HG03520 (cell line): ENCODE data around the gene PPP2R3B.

Experiments
- ATAC-seq: cut with Tn5 transposase; IDR thresholded peaks from one replicate; pipeline ENCODE4 v1.9.1; 2021; ENCODE audit warnings: mild to moderate bottlenecking, moderate library complexity; ENCODE audit not compliant: unreplicated experiment

PPP2R3B gene

DNA sequence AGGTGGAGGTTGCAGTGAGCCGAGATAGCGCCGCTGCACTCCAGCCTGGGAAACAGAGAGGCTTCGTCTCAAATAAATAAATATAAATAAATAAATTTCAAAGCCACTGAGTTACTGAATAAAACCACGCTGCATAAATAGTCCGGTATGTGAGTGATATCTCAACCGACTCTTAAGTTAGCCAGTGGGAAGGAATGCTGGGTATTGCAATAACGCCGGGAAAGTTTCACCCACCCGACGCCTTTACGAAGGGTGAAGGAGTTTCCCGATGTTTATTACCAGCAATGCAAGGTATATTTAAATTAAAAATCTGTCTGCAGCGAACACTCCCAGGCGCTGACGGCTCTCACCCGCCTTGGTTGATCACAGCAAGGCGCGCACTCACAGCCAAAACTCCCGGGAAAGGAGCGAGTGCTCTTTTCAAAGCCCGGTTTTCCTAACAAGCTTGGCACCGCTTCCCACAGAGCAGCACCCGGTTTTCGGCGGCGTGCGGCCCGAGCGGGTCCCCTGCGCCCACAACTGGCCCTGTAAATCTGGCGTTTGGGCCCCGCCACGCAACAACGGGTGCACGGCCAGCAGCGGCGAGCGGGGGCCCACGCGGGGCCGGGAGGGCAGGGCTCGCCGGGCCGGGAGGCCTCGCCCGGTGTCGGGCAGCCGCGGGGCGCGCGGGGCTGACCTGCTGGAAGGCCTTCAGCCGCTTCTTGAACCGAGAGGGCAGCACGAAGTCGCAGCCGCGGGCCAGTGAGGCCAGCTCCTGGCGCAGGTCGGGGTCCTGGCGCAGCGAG lies 13.7 kb downstream of the PPP2R3B start:
- ATAC-seq: no peak

DNA sequence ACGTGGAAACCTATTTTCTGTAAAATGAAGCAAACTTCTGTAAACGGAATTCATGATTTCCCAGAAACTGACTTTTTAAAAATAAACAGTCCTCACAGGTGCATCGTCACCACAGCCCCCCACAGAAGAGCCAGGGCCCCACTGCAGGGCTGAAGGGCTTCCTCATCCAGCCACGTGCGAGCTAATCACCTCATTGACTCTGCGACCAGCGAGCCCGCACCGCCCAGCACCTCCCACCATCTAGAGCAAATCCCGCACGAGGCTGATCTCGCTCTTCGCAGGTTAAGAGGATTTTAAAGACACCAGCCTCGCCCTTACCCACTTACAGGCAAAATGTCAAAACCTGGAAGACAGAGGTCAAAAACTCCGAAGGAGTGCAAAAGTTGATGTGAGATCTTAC lies 14.8 kb downstream of the PPP2R3B start:
- ATAC-seq: no peak

DNA sequence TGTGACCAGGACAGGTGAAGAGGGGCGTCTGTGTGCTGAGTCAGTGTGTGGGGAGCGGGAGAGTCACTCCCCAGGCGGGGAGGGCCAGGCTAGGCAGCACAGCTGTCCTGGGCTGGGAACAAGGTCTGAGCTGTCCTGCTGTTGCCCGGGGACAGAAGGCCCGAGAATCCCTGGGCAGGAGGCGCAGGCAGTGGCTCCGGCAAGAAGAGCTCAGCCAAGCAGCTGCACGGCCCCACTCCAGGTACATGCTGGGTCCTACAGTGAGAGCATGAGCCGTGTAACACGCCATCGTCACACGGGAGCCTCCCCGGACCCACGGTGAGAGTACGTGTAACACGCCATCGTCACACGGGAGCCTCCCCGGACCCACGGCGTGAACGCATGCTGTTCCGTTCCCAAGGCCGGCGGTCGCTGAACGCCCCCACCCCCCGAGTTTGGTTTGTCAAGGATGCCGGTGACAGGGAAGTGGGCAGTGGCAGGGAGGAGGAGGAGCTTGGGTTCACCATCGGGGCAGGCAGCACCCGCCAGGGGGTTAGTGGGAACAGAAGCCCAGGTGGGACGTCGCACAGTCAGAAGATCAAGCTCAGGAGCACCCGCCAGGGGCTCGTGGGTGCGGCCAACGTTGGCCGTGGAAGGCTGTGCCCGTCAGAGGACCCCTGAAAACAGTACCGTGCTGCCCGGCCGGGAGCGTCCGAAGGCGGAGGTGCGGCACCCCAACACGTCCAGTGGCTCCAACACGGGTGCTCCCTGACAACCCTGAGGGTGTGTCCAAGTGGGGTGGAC lies 15.6 kb downstream of the PPP2R3B start:
- no peak for ATAC-seq

DNA sequence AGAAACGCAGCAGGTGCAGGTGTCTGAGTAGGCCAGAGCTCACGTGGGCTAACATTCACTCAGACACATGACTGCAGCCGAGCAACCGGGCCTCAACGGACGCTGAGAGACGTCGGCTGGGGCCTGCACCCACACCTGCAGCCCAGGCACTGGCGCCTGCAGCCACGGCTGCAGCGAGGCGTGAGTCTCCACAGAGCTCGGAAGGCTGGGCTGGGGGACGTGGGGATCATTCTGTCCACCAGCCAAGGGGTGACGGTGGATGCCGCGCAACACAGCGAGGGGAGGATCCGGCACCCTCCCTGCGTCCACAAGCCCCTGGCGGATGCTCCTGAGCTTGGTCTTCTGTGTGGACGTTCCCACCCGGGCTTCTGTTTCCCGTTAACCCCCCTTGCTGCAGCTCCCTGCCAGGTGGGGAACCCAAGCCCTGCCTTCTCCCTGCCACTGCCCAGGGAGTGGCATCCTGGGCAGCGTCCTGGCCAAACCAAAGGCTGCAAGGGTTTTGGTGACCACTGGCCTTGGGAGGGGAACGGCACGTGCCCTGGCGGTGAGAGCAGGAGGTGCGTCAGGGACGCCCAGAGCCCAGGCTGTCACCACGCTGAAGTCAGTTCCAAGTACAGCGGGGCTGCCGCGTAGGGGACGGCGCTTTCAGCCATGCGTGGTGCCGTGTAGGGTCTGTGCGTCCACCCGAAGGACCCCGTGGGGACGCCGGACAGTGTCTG lies 16.3 kb downstream of the PPP2R3B start:
- no peak for ATAC-seq

DNA sequence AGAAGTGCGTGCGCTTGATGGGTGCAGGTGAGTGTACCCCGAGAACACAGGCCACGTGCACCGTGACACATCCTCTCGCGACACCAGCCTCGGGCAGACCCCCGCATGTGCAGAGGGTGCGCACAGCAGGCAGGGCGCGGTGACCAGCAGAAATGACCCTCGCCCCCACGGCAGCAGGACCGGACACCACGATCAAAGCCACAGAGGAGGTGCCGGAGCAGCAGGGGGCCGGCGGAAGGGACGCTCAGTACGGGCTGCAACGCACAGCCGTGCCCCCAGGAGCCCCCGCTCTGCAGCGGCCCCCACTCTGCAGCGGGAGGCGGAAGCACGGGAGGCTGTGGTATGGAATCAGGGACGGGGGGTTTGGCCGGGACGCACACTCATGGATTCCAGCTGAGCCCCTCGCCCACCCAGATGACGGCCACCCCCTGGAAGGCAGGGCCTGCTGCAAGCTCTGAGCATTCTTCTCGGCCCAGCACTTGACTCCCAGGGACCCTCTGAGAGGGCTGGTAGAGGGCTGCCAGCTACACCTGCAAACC lies 17.1 kb downstream of the PPP2R3B start:
- ATAC-seq: no peak

DNA sequence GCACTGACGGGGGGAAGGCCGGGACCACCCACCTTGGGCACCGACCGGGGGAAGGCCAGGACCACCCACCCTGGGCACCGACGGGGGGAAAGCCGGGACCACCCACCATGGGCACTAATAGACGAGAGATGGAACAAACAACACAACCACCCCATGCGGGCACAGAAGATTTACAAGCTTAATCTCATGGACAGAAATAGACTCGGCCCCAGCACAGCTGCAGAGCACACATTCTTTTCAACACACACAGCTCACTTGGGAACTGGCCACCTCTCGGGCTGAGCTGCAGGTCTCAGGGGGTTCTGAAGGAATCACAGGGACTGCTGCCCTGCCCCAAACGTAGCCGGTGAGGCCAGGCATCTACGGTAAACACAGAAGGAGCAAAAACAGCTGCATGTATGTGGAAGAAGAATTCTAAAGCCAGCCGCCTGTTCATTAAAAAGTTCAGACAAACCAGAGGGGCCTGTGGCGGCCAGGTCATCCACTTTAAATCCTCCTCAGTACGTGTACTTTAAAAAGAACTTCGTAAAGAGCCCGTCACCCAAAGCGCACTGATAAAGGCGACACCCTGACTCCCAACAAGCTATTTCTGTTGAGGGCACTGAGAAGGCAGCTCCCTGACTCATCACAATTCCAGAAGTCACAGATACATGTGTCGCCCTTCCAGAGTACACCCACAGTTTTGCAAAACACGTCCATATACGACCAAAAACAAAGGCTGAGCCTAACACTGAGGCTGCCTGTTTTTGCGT lies 17.7 kb downstream of the PPP2R3B start:
- no peak for ATAC-seq

DNA sequence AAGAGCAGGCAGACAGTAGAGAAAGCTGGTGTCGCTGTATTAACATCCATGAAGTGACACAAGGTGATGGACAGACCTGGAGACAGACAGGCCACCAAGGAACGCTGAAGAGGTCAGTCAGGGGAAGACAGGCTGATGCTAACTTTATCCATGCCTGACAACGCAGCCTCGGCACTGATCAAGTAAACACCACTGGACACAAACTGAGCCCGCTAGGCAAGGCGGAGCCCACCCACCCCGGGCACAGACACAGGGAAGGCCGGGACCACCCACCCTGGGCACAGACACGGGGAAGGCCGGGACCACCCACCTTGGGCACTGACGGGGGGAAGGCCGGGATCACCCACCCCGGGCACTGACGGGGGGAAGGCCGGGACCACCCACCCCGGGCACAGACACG lies 18.8 kb downstream of the PPP2R3B start:
- ATAC-seq: no peak

DNA sequence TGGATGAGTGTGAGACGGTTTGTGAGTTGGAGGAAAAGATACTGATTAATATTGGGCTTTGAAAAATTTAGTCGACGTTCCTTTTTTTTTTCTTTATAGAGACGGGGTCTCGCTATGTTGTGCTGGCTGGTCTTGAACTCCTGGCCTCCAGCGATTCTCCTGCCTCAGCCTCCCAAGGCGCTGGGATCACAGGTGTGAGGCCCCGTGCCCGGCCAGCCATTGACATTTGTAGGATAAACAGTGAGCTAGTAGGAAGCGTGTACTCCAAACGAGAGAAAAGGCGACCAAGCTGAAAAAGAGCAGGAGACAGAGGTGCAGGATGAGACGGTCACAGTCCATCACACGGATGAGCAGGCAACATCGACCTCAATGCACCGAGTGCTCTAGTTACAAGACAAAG lies 19.4 kb downstream of the PPP2R3B start:
- ATAC-seq: no peak

DNA sequence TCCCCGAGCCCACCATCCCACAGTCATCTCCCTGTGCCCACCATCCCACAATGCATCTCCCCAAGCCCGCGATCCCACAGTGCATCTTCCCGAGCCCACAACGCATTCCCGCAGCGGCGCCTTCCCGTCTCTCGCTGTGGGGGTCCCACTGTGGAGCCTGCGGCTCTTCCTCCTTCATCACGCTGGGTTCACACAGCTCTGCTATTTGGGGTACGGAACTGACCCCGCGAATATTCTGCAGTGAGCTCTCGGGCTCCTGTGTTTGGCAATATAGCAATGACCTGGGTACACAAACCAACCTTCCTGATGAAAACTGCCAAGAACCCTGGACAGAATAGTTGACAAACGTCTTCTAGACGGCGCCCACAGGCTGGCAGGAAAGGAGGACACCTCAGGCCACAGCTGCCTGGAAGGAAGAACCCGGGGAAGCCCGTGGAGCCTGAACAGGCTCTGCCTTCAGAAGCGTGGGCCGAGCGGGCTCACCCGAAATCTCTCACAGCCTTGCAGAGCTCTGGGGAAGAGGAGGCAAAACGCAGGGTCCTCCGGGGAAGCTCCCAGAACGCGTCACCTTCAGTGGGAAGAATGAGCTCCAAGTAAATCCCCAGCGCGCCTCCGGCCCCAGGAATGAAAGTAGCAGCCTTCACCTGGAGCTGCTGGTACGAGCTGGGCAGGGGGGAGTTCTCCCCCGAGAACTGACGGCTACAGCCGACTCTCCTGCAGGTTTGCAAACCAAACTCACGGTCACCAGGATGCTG lies 22.9 kb downstream of the PPP2R3B start:
- ATAC-seq: no peak

DNA sequence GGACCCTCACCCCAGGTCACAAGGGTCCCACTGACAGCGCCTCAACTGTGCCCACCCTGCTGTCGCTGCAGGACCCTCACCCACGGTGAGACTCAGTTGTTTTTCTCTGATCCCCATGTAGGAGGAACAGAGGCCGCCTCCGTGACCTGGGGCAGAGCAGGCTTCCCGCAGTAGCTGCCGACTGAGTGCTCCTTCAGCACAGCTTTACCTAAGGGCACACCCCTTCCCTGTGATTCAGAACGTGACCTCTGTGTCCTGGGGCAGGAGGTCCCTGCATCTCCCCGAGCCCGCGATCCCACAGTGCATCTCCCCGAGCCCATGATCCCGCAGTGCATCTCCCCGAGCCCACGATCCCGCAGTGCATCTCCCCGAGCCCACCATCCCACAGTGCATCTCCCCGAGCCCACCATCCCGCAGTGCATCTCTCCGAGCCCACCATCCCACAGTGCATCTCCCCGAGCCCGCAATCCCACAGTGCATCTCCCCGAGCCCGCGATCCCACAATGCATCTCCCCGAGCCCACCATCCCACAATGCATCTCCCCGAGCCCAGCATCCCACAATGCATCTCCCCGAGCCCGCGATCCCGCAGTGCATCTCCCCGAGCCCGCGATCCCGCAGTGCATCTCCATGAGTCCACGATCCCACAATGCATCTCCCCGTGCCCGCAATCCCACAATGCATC lies 23.6 kb downstream of the PPP2R3B start:
- no peak for ATAC-seq

DNA sequence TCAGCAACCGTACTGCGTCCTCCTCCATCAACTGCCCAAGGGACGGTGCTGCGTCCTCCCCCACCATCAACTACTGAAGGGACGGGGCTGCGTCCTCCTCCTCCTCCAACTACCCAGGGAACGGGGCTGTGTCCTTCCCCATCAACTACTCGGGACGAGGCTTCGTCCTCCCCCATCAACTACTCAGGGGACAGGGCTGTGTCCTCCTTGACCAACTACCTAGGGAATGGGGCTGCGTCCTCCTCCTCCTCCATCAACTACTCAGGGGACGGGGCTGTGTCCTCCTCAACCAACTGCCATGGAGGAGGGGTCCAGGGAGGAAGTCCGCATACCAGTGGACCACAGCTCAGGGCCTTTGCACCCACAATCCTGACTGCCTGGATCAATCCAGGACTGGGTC lies 24.4 kb downstream of the PPP2R3B start:
- ATAC-seq: no peak

DNA sequence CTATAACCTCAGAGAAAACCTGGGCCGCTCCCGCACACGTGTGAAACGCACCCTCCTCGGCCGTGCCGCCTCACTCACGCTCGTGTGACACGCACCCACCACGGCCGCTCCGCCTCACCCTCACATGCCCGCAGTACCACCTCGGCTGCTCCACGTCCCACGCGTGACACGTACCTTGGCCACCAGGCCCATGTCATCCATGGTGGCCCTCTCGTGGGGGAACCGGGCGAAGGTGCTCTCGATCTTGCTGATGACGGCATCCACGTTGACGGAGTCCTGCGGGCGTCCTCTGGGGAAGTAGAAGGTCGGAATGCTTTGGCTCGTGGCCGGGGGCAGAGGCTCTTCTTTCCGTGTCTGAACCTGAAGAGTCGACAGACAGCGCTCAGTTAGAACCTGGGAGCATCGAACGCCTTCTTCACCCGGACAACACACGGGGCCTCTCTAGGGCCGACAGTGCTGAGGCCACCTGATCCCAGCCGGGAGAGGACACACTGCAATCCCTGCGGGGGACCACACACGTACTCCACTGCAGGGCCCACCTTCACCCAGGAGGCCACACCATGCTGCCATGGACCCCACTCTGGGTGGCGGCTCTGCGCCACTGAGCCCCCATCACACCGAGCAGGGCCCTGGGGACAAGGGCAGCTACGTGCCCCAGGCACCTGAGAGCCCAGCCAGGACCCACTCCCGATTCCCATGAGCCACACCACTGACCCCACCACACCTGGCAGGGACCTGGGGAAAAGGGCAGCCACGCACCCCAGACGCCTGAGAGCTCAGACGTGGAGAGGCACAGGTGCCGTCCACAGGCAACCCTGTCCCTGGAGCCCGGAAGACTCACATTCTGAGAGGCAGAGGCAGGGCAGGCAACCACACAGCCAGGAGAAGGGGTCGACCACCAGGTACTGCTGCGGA lies 25.2 kb downstream of the PPP2R3B start:
- no peak for ATAC-seq

DNA sequence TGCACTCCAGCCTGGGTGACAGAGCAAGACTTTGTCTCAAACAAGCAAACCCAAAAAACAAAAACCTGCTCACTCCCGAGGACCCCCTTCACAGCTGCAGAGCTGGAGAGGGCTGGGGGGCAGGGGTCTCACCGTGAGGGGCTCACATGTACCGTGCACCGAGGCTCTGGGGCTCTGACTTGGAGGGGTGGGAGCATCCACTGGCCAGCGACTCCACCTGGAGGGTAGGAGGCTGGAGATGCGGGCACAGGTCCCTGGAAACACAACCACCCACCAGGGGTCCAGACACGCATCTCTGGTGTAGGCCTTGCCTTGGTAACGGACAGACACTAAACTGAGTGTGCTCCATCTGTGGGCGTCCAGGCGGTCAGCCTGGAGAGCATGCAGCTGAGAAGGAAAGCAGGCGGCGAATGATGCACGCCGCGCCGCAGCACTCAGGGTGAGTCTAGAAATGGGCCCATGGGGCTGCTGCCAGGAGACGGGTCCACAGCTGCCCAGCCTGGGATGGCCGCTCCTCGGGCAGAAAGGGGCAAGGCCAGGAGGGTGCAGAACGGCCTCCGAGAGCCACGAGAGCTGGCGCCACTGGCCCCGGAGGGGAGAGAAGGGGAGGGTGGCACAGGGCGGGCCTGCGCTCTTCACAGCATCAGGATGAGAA lies 26.1 kb downstream of the PPP2R3B start:
- ATAC-seq: no peak

DNA sequence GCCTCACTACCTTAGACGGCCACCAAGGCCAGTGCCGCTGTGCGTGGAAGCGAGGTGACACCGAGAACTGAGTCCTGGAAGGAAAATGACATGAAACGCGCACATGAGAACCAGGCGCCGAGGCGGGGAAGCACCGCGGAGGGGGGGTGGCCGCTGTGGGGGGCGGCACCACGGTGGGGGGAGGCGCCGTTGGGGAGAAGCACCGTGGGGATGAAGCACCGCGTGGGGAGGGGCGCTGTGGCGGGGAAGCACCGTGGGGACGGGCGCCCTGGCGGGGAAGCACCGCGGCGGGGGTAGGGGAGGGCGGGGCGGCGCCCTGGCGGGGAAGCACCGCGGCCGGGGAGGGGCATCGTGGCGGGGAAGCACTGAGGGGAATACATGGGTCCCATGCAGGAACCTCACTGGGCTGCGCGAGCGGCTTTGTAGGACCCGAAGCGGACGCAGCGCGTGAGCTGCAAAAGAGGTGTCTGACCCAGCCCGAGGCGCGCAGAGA lies 28.0 kb downstream of the PPP2R3B start:
- ATAC-seq: no peak

DNA sequence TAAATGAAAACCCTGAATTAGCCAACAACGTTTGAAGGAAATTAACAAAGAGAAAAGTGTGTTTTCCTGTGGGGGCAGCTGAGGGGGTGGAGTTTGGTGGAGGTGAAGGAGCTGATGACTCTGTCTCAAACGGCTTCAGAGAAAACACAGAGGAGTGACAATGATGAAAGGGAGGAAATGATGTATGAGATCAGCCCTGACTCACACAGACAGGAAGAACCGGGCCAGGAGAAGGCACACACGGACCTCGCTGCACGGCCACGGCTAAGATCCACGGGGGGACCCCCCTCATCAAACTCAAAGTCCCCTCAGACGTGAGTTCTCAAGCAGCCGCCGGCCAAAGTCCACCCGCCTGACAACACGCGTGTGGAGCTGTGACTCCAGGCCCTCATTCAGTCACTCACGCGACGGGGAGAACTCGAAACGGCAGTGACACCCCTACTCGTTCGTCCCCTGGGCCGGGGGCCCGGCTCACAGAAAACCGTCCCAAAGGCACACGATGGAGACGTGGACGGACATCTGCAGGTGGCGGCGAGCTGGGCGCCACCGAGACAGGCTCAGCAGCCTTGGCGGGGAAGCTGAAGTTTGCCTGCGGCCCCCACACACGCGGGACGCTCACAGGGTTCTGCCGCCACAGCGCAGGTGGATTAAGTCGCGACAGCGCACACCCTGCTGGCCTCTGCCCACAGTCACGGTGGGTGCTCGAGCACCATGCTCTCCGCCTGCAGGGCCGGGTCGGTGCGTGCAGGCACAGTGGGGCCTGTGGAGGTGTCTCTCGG lies 28.8 kb downstream of the PPP2R3B start:
- no peak for ATAC-seq

DNA sequence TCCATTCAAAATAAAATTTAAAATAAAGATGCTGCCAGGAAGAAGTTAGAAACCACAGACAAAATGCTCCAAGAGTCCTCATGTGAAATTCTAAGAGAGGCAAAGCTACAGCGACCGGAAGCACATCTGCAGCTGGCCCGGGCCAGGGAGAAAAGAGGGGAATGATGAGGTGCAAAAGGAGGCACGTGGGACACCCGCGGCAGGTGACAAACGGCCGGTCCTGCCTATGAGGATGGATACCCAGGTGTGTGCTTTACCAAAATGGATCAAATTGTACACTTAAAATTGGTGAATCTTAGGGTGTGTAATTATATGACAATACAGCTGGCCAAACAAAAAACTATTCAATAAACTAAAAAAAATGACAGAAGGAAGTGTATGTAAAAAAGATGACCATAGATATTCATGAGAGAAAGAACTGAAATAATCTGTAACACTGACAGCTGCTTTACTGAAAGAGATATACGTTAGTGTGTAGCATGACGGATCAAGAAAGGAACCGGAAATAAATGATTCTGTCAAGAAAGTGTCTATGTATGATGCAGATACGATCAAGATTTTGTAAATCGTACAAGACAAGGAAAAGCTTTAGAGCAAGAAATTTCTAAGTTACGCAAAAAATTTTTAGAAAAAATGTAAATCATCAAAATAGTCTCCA lies 29.5 kb downstream of the PPP2R3B start:
- no peak for ATAC-seq
